Tibial nerve (tissue), 3 donors: ENCODE results near the gene GRM1.

Experiments
- POLR2A ChIP-seq, 2 donors: fragments of 450-650 bp; IDR thresholded peaks; one replicate each; pipeline ENCODE4 v1.6.1; 2017; ENCODE audit warnings: antibody characterized with exemption in 2 of 2, mild to moderate bottlenecking in 2 of 2, moderate library complexity in 2 of 2
- TF ChIP-seq, protein P1 (sequence below), 5 experiments: fragments of 200-600 bp in 3 of 5; fragments of 450-650 bp in 2 of 5; sonication (generic) in 3 of 5; IDR thresholded peaks; one replicate each; pipeline ENCODE4 v1.5.1; 2016 to 2019; ENCODE audit warnings: antibody characterized with exemption in 5 of 5, mild to moderate bottlenecking in 3 of 5, moderate library complexity in 2 of 5

GRCh38 chr6:146240322-146240721 lies 211.5 kb downstream of the GRM1 start:
- TF ChIP-seq, protein P1, sequence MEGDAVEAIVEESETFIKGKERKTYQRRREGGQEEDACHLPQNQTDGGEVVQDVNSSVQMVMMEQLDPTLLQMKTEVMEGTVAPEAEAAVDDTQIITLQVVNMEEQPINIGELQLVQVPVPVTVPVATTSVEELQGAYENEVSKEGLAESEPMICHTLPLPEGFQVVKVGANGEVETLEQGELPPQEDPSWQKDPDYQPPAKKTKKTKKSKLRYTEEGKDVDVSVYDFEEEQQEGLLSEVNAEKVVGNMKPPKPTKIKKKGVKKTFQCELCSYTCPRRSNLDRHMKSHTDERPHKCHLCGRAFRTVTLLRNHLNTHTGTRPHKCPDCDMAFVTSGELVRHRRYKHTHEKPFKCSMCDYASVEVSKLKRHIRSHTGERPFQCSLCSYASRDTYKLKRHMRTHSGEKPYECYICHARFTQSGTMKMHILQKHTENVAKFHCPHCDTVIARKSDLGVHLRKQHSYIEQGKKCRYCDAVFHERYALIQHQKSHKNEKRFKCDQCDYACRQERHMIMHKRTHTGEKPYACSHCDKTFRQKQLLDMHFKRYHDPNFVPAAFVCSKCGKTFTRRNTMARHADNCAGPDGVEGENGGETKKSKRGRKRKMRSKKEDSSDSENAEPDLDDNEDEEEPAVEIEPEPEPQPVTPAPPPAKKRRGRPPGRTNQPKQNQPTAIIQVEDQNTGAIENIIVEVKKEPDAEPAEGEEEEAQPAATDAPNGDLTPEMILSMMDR (IDR thresholded peaks at IDR 0.05) = no peak
- no peak for TF ChIP-seq POLR2A (IDR thresholded peaks at IDR 0.05)
